ENCODE measurements around the gene PODXL2.

DNA sequence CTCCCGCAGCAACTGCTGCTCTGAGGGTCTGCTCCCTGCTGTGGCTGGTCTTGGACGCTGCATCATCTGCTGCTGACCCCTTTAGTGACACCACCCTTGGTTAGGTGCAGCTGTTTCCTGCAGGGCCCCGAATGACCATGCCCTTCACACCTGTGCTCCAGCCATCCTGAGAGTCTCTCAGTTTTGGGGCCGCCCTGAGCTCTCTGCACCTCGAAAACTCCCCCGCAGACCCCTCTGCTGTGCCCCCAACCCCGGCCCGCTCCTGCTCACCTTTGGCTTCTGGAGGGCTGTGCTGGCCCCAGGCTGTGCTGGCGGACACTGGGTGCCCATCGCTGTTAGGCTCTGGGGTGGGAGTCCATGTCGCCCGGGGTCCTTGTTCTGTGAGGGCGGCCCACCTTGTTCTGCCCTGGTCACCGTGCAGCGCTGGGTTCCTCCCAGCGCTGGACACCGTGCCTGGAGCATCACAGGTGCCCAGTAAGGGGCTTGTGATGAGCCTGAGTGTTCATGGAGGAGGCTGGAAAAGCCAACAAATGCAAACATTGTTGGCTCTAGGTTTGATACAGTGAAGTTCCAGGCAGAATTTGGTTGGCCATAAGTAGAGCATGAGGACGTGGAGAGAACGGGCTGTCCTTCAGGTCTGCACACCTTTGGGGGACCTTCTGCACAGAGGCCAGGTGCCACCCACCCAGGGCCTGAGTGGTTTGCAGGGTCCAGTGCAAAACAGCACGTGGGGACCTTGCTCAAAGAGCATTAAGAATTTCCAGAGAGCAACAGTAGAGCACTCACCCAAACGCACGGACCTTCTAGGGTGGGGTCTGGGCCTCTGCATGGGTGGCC is 56.1 kb downstream of the PODXL2 start:
- no peak for TF ChIP-seq POLR2A (IDR thresholded peaks at IDR 0.05)
- TF ChIP-seq, protein P1, sequence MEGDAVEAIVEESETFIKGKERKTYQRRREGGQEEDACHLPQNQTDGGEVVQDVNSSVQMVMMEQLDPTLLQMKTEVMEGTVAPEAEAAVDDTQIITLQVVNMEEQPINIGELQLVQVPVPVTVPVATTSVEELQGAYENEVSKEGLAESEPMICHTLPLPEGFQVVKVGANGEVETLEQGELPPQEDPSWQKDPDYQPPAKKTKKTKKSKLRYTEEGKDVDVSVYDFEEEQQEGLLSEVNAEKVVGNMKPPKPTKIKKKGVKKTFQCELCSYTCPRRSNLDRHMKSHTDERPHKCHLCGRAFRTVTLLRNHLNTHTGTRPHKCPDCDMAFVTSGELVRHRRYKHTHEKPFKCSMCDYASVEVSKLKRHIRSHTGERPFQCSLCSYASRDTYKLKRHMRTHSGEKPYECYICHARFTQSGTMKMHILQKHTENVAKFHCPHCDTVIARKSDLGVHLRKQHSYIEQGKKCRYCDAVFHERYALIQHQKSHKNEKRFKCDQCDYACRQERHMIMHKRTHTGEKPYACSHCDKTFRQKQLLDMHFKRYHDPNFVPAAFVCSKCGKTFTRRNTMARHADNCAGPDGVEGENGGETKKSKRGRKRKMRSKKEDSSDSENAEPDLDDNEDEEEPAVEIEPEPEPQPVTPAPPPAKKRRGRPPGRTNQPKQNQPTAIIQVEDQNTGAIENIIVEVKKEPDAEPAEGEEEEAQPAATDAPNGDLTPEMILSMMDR (IDR thresholded peaks at IDR 0.05), result no peak
